ENCODE data around the gene SLC37A1. TPM values are rescaled to one million over a fixed set of nuclear protein-coding genes. Genes with fewer than 3 reads are reported as not detected.

The SLC37A1 gene
- total RNA-seq, 2 donors from 2014 or later = 2.0 to 5.0 TPM

GRCh38 chr21:42571391-42572150 lies 57.9 kb downstream of the SLC37A1 start:
- no peak for DNase-seq (ENCODE audit: low spot score)
- Histone ChIP-seq H3K27ac (no peak overlapping the region), H3K4me3 (no peak overlapping the region), H3K9me3 (peaks cover 0 to 10% of the 10 kb centered on the region in 2 donors), H3K36me3 (no peaks in the 10 kb centered on the region), H3K4me1 (no peaks in the 10 kb centered on the region), H3K27me3 (no peaks in the 10 kb centered on the region)
- TF ChIP-seq CTCF (IDR thresholded peaks at IDR 0.05) = no peak

- no peak for TF ChIP-seq CTCF (IDR thresholded peaks at IDR 0.05)
- H3K36me3 ChIP-seq = no peaks in the 10 kb centered on the region
- no peaks in the 10 kb centered on the region for H3K4me1 ChIP-seq
- no peak overlapping the region for H3K4me3 ChIP-seq
- no peak overlapping the region for H3K27ac ChIP-seq
- DNase-seq (ENCODE audit: low spot score) = no peak
- H3K9me3 ChIP-seq = peaks cover 0 to 14% of the 10 kb centered on the region in 2 donors
- H3K27me3 ChIP-seq = no peaks in the 10 kb centered on the region
Observed at GRCh38 chr21:42572906-42573495, 59.3 kb downstream of the SLC37A1 start.

- no peaks in the 10 kb centered on the region for H3K36me3 ChIP-seq
- TF ChIP-seq CTCF (IDR thresholded peaks at IDR 0.05) = no peak
- H3K27me3 ChIP-seq = no peaks in the 10 kb centered on the region
- H3K4me3 ChIP-seq = no peak overlapping the region
- DNase-seq (ENCODE audit: low spot score) = no peak
- peaks cover 0 to 14% of the 10 kb centered on the region in 2 donors for H3K9me3 ChIP-seq
- H3K4me1 ChIP-seq = no peaks in the 10 kb centered on the region
- H3K27ac ChIP-seq = no peak overlapping the region
Observed at GRCh38 chr21:42574234-42575027, 60.8 kb downstream of the SLC37A1 start.

GRCh38 chr21:42575111-42575510 lies 61.5 kb downstream of the SLC37A1 start:
- Histone ChIP-seq H3K27ac (no peak overlapping the region), H3K27me3 (no peaks in the 10 kb centered on the region), H3K4me1 (no peaks in the 10 kb centered on the region), H3K36me3 (no peaks in the 10 kb centered on the region), H3K4me3 (no peak overlapping the region), H3K9me3 (peaks cover 0 to 14% of the 10 kb centered on the region in 2 donors)
- DNase-seq (ENCODE audit: low spot score) = no peak
- TF ChIP-seq CTCF (IDR thresholded peaks at IDR 0.05) = no peak

GRCh38 chr21:42576639-42577038 lies 63.0 kb downstream of the SLC37A1 start:
- DNase-seq (ENCODE audit: low spot score) = no peak
- no peaks in the 10 kb centered on the region for H3K36me3 ChIP-seq
- H3K27ac ChIP-seq = no peak overlapping the region

More at GRCh38 chr21:42576639-42577038, 63.0 kb downstream of the SLC37A1 start:
- H3K27me3 ChIP-seq = no peaks in the 10 kb centered on the region
- peaks cover 0 to 14% of the 10 kb centered on the region in 2 donors for H3K9me3 ChIP-seq
- TF ChIP-seq CTCF (IDR thresholded peaks at IDR 0.05) = no peak
- no peaks in the 10 kb centered on the region for H3K4me1 ChIP-seq
- H3K4me3 ChIP-seq = no peak overlapping the region

All from right atrium auricular region (tissue), 2 donors.